Measurements from ENCODE around the gene SPEF2. TPM values are rescaled to one million over a fixed set of nuclear protein-coding genes. Genes with fewer than 3 reads are reported as not detected.

The SPEF2 gene
- total RNA-seq, 1 experiment from 2014 or later: 0.84 TPM

GRCh38 chr5:35785601-35786085, 168.0 kb downstream of the SPEF2 start:
- peak; percentile 60 for DNase-seq (ENCODE audit: low read depth)

GRCh38 chr5:35788724-35789123, 171.1 kb downstream of the SPEF2 start:
- DNase-seq (ENCODE audit: low read depth): no peak

- DNase-seq (ENCODE audit: low read depth): no peak
These were observed 172.2 kb downstream of the SPEF2 start for GRCh38 chr5:35789732-35790456.

GRCh38 chr5:35790457-35790822, 172.8 kb downstream of the SPEF2 start:
- no peak for DNase-seq (ENCODE audit: low read depth)

GRCh38 chr5:35794328-35794619, 176.6 kb downstream of the SPEF2 start:
- no peak for DNase-seq (ENCODE audit: low read depth)

GRCh38 chr5:35794684-35795375, 177.2 kb downstream of the SPEF2 start:
- DNase-seq (ENCODE audit: low read depth): no peak

GRCh38 chr5:35799181-35799580, 181.5 kb downstream of the SPEF2 start:
- no peak for DNase-seq (ENCODE audit: low read depth)

- peak; percentile 25 for DNase-seq (ENCODE audit: low read depth)
These were observed 182.1 kb downstream of the SPEF2 start for GRCh38 chr5:35799753-35800152.

GRCh38 chr5:35803191-35803651, 185.6 kb downstream of the SPEF2 start:
- peak; percentile 64 for DNase-seq (ENCODE audit: low read depth)

- no peak for DNase-seq (ENCODE audit: low read depth)
These were observed 186.6 kb downstream of the SPEF2 start for GRCh38 chr5:35804201-35804653.

- DNase-seq (ENCODE audit: low read depth): no peak
These were observed 187.2 kb downstream of the SPEF2 start for GRCh38 chr5:35804841-35805240.

- no peak for DNase-seq (ENCODE audit: low read depth)
These were observed 192.9 kb downstream of the SPEF2 start for GRCh38 chr5:35810601-35811000.

- DNase-seq (ENCODE audit: low read depth): peak; percentile 35
These were observed 193.6 kb downstream of the SPEF2 start for GRCh38 chr5:35811108-35811741.

- DNase-seq (ENCODE audit: low read depth): no peak
These were observed 195.9 kb downstream of the SPEF2 start for GRCh38 chr5:35813521-35813920.

- peak; percentile 31 for DNase-seq (ENCODE audit: low read depth)
These were observed 197.7 kb downstream of the SPEF2 start for GRCh38 chr5:35815089-35815936.

GRCh38 chr5:35816881-35817521, 199.3 kb downstream of the SPEF2 start:
- no peak for DNase-seq (ENCODE audit: low read depth)

- DNase-seq (ENCODE audit: low read depth): no peak
These were observed 201.4 kb downstream of the SPEF2 start for GRCh38 chr5:35819026-35819425.

- no peak for DNase-seq (ENCODE audit: low read depth)
These were observed 202.0 kb downstream of the SPEF2 start for GRCh38 chr5:35819668-35820067.

- DNase-seq (ENCODE audit: low read depth): no peak
These were observed 203.1 kb downstream of the SPEF2 start for GRCh38 chr5:35820735-35821134.

- DNase-seq (ENCODE audit: low read depth): no peak
These were observed 203.8 kb downstream of the SPEF2 start for GRCh38 chr5:35821513-35821912.

GRCh38 chr5:35822511-35822910, 204.8 kb downstream of the SPEF2 start:
- DNase-seq (ENCODE audit: low read depth): no peak
